Measurements from ENCODE around the gene PYGL. TPM values are rescaled to one million over a fixed set of nuclear protein-coding genes. Genes with fewer than 3 reads are reported as not detected.

PYGL gene
- total and polyA plus RNA-seq, 2 experiments from 2014 or later, result 57.6 to 93.8 TPM

- Histone ChIP-seq H3K9me2 (ENCODE audit: insufficient read depth) (no peaks in the 10 kb centered on the region; the same call in 1 of the 2 replicates), H3K27ac (ENCODE audit: low read depth) (no peak overlapping the region), H3K4me3 (no peak overlapping the region), H3K4me1 (ENCODE audit: insufficient read depth) (no peaks in the 10 kb centered on the region), H2AFZ (no peak overlapping the region), H3K4me2 (no peak overlapping the region), H4K20me1 (replicated peaks; ENCODE audit: insufficient read depth) (no peaks in the 10 kb centered on the region), H3K27me3 (ENCODE audit: insufficient read depth) (no peaks in the 10 kb centered on the region), H3K79me2 (replicated peaks; ENCODE audit: insufficient read depth) (no peaks in the 10 kb centered on the region), H3F3A (replicated peaks; ENCODE audit: low read depth) (no peaks in the 10 kb centered on the region), H3K36me3 (ENCODE audit: insufficient read depth) (no peaks in the 10 kb centered on the region)
- peaks cover 3% of the 10 kb centered on the region; the same call in 1 of the 3 replicates for H3K36me3 Mint-ChIP-seq (ENCODE audit: low read depth)
- no peaks in the 10 kb centered on the region for H3K27me3 Mint-ChIP-seq (ENCODE audit: insufficient read depth, low read depth, poor library complexity)
- H3K4me1 Mint-ChIP-seq, result peaks cover 13% of the 10 kb centered on the region
- peaks cover 6% of the 10 kb centered on the region; the same call in 2 of the 3 replicates for H3K9me3 Mint-ChIP-seq
- no peak for TF ChIP-seq STAT1 (IDR thresholded peaks at IDR 0.05; ENCODE audit: unreplicated experiment)
- no peak for TF ChIP-seq JUNB (IDR thresholded peaks at IDR 0.05; ENCODE audit: unreplicated experiment)
- TF ChIP-seq CTCF (conservative IDR thresholded peaks at IDR 0.05; ENCODE audit: low read depth in 2 of 2), result no peak
- no peak for TF ChIP-seq EZH2phosphoT487 (IDR thresholded peaks at IDR 0.05; ENCODE audit: unreplicated experiment)
- TF ChIP-seq CREB1 (CRISPR knock-in tag; IDR thresholded peaks at IDR 0.05; ENCODE audit: low read depth), result no peak
- TF ChIP-seq ZNF462 (CRISPR knock-in tag; IDR thresholded peaks at IDR 0.05), result no peak
- DNase-seq (ENCODE audit: low spot score) (no peak), ATAC-seq (no peak)
- H3K4me3 Mint-ChIP-seq, result no peak overlapping the region
- no peak overlapping the region for H3K27ac Mint-ChIP-seq
Measured at GRCh38 chr14:50953502-50953901, 9.2 kb upstream of the PYGL start.

Measured in GM23338 (cell line).